Measurements from ENCODE around the gene RBFA. TPM values are rescaled to one million over a fixed set of nuclear protein-coding genes. Genes with fewer than 3 reads are reported as not detected.
"Not testable (repeated sequence)": the region's sequence is repeated elsewhere in the genome, so short reads cannot be mapped to it uniquely, and the experiment has no call there.

The RBFA gene
- polyA plus RNA-seq, 3 donors from 2014 or later = 7.2 to 10.3 (median 7.6) TPM

- Mint-ChIP-seq H3K36me3 (peaks cover 0 to 11% (median 7%) of the 10 kb centered on the region in 3 donors), H3K4me1 (no peaks in the 10 kb centered on the region), H3K27ac (no peak overlapping the region), H3K4me3 (no peak overlapping the region), H3K9me3 (peaks cover 0 to 12% (median 3%) of the 10 kb centered on the region in 6 donors), H3K27me3 (ENCODE audit: low read depth in 3 of 3) (peaks cover 0 to 7% (median 2%) of the 10 kb centered on the region in 3 donors)
- DNase-seq = no peak
Observed at GRCh38 chr18:80006724-80007123, 27.5 kb upstream of the RBFA start.

- Mint-ChIP-seq H3K36me3 (peaks cover 0 to 20% (median 10%) of the 10 kb centered on the region in 3 donors), H3K27ac (no peak overlapping the region), H3K9me3 (peaks cover 1 to 29% (median 12%) of the 10 kb centered on the region in 6 donors)
Observed at GRCh38 chr18:80009661-80010550, 24.3 kb upstream of the RBFA start.

GRCh38 chr18:80010551-80010906 is 23.7 kb upstream of the RBFA start:
- Mint-ChIP-seq H3K27me3 (ENCODE audit: low read depth in 3 of 3) (peaks cover 3 to 9% (median 4%) of the 10 kb centered on the region in 3 donors), H3K27ac (no peak overlapping the region), H3K36me3 (peaks cover 0 to 20% (median 10%) of the 10 kb centered on the region in 3 donors), H3K4me1 (no peaks in the 10 kb centered on the region), H3K9me3 (peaks cover 1 to 29% (median 12%) of the 10 kb centered on the region in 6 donors), H3K4me3 (no peak overlapping the region)
- DNase-seq = no peak

More at GRCh38 chr18:80009661-80010550, 24.3 kb upstream of the RBFA start:
- DNase-seq = no peak
- H3K27me3 Mint-ChIP-seq (ENCODE audit: low read depth in 3 of 3) = peaks cover 3 to 9% (median 6%) of the 10 kb centered on the region in 3 donors
- no peak overlapping the region for H3K4me3 Mint-ChIP-seq
- H3K4me1 Mint-ChIP-seq = no peaks in the 10 kb centered on the region

GRCh38 chr18:80011496-80012137 is 22.6 kb upstream of the RBFA start:
- not testable (repeated sequence) for H3K27me3 Mint-ChIP-seq (ENCODE audit: low read depth in 3 of 3); DNase-seq; H3K27ac Mint-ChIP-seq; H3K4me3 Mint-ChIP-seq; H3K4me1 Mint-ChIP-seq
- peaks cover 0 to 20% (median 10%) of the 10 kb centered on the region in 3 donors for H3K36me3 Mint-ChIP-seq
- H3K9me3 Mint-ChIP-seq = peaks cover 3 to 29% (median 12%) of the 10 kb centered on the region in 6 donors

GRCh38 chr18:80012714-80013113 is 21.5 kb upstream of the RBFA start:
- DNase-seq = no peak
- Mint-ChIP-seq H3K36me3 (peaks cover 0 to 20% (median 10%) of the 10 kb centered on the region in 3 donors), H3K27ac (no peak overlapping the region), H3K4me1 (no peaks in the 10 kb centered on the region), H3K27me3 (ENCODE audit: low read depth in 3 of 3) (peaks cover 3 to 6% (median 4%) of the 10 kb centered on the region in 3 donors), H3K4me3 (no peak overlapping the region), H3K9me3 (peaks cover 3 to 29% (median 12%) of the 10 kb centered on the region in 6 donors)

- Mint-ChIP-seq H3K36me3 (peaks cover 21 to 37% (median 30%) of the 10 kb centered on the region in 3 donors), H3K27ac (peak overlapping the region in 1 of 6 donors; percentile 30), H3K9me3 (peaks cover 59 to 96% (median 83%) of the 10 kb centered on the region in 6 donors), H3K4me1 (peaks cover 0 to 1% of the 10 kb centered on the region in 2 donors), H3K4me3 (no peak overlapping the region), H3K27me3 (ENCODE audit: low read depth in 3 of 3) (peaks cover 0 to 13% (median 2%) of the 10 kb centered on the region in 3 donors)
- DNase-seq = peak in 2 of 3 donors; percentile 10 to 12
Observed at GRCh38 chr18:80022613-80023012, 11.6 kb upstream of the RBFA start.

- no peak overlapping the region for H3K27ac Mint-ChIP-seq
- H3K4me1 Mint-ChIP-seq = peaks cover 0 to 1% of the 10 kb centered on the region in 2 donors
- H3K36me3 Mint-ChIP-seq = peaks cover 21 to 34% (median 33%) of the 10 kb centered on the region in 3 donors
- DNase-seq = no peak
- no peak overlapping the region for H3K4me3 Mint-ChIP-seq
- H3K27me3 Mint-ChIP-seq (ENCODE audit: low read depth in 3 of 3) = peaks cover 0 to 13% (median 2%) of the 10 kb centered on the region in 3 donors
- peaks cover 59 to 96% (median 79%) of the 10 kb centered on the region in 6 donors for H3K9me3 Mint-ChIP-seq
Observed at GRCh38 chr18:80023173-80023572, 11.1 kb upstream of the RBFA start.

GRCh38 chr18:80026363-80026762 is 7.9 kb upstream of the RBFA start:
- Mint-ChIP-seq H3K4me3 (no peak overlapping the region), H3K27ac (no peak overlapping the region), H3K36me3 (peaks cover 20 to 26% (median 26%) of the 10 kb centered on the region in 3 donors)

GRCh38 chr18:80027719-80028118 is 6.5 kb upstream of the RBFA start:
- not testable (repeated sequence) for H3K4me3 Mint-ChIP-seq; H3K4me1 Mint-ChIP-seq; H3K27me3 Mint-ChIP-seq (ENCODE audit: low read depth in 3 of 3); DNase-seq; H3K27ac Mint-ChIP-seq
- Mint-ChIP-seq H3K36me3 (peaks cover 20 to 26% (median 26%) of the 10 kb centered on the region in 3 donors), H3K9me3 (peaks cover 38 to 53% (median 46%) of the 10 kb centered on the region in 6 donors)

More at GRCh38 chr18:80026363-80026762, 7.9 kb upstream of the RBFA start:
- Mint-ChIP-seq H3K27me3 (ENCODE audit: low read depth in 3 of 3) (peaks cover 0 to 13% (median 2%) of the 10 kb centered on the region in 3 donors), H3K9me3 (peaks cover 49 to 66% (median 59%) of the 10 kb centered on the region in 6 donors), H3K4me1 (no peaks in the 10 kb centered on the region)
- DNase-seq = no peak

GRCh38 chr18:80029690-80030089 is 4.5 kb upstream of the RBFA start:
- Mint-ChIP-seq H3K4me3 (no peak overlapping the region), H3K4me1 (peaks cover 12% of the 10 kb centered on the region in 2 donors), H3K36me3 (peaks cover 19 to 21% (median 21%) of the 10 kb centered on the region in 3 donors), H3K27me3 (ENCODE audit: low read depth in 3 of 3) (peaks cover 9 to 26% (median 18%) of the 10 kb centered on the region in 3 donors), H3K27ac (no peak overlapping the region), H3K9me3 (peaks cover 24 to 33% (median 27%) of the 10 kb centered on the region in 6 donors)
- DNase-seq = no peak

GRCh38 chr18:80033181-80034067 is 810 bp upstream of the RBFA start:
- Mint-ChIP-seq H3K27ac (peak overlapping the region; percentile 91 to 97 (median 96)), H3K36me3 (peaks cover 4 to 8% (median 7%) of the 10 kb centered on the region in 3 donors), H3K4me1 (peaks cover 22 to 25% of the 10 kb centered on the region in 2 donors), H3K9me3 (peaks cover 0 to 4% (median under 1%) of the 10 kb centered on the region in 6 donors), H3K27me3 (ENCODE audit: low read depth in 3 of 3) (peaks cover 9 to 28% (median 18%) of the 10 kb centered on the region in 3 donors), H3K4me3 (peak overlapping the region; percentile 79 to 89 (median 88))
- peak; percentile 80 to 82 (median 80) for DNase-seq

- Mint-ChIP-seq H3K36me3 (peaks cover 8 to 13% (median 12%) of the 10 kb centered on the region in 3 donors), H3K4me1 (peaks cover 22 to 25% of the 10 kb centered on the region in 2 donors), H3K27ac (peak overlapping the region; percentile 86 to 97 (median 90)), H3K4me3 (peak overlapping the region; percentile 79 to 89 (median 88)), H3K27me3 (ENCODE audit: low read depth in 3 of 3) (peaks cover 9 to 28% (median 18%) of the 10 kb centered on the region in 3 donors), H3K9me3 (peaks cover 0 to 2% (median 0%) of the 10 kb centered on the region in 6 donors)
- no peak for DNase-seq
Observed at GRCh38 chr18:80034852-80035406, 695 bp downstream of the RBFA start.
